ENCODE data around the gene RRBP1.

DNA sequence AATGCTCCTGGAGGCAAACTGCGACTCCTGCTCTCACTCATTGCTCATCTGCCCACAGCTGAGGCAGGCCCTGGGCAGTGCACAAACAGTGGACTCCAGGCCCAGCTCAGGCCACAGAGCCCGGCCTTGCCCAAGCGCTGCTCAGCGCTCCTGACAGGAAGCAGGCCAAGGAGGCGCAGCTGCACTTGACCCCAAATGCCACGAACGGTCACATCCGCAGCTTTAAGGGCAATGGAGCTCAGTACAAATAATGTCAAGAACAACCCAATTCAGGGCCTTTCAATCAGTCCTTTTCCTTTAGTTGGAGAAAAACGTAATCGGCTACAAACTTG is 33.8 kb downstream of the RRBP1 start:
- TF ChIP-seq GABPA (IDR thresholded peaks at IDR 0.05; ENCODE audit: low read depth), result no peak
- TF ChIP-seq, protein P1, sequence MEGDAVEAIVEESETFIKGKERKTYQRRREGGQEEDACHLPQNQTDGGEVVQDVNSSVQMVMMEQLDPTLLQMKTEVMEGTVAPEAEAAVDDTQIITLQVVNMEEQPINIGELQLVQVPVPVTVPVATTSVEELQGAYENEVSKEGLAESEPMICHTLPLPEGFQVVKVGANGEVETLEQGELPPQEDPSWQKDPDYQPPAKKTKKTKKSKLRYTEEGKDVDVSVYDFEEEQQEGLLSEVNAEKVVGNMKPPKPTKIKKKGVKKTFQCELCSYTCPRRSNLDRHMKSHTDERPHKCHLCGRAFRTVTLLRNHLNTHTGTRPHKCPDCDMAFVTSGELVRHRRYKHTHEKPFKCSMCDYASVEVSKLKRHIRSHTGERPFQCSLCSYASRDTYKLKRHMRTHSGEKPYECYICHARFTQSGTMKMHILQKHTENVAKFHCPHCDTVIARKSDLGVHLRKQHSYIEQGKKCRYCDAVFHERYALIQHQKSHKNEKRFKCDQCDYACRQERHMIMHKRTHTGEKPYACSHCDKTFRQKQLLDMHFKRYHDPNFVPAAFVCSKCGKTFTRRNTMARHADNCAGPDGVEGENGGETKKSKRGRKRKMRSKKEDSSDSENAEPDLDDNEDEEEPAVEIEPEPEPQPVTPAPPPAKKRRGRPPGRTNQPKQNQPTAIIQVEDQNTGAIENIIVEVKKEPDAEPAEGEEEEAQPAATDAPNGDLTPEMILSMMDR (IDR thresholded peaks at IDR 0.05; ENCODE audit: insufficient read depth, low read length), result no peak

Measured in HL-60 (cell line).